ENCODE data around the gene ZNF362.
"Not testable (repeated sequence)": the region's sequence is repeated elsewhere in the genome, so short reads cannot be mapped to it uniquely, and the experiment has no call there.

Gene ZNF362

DNA sequence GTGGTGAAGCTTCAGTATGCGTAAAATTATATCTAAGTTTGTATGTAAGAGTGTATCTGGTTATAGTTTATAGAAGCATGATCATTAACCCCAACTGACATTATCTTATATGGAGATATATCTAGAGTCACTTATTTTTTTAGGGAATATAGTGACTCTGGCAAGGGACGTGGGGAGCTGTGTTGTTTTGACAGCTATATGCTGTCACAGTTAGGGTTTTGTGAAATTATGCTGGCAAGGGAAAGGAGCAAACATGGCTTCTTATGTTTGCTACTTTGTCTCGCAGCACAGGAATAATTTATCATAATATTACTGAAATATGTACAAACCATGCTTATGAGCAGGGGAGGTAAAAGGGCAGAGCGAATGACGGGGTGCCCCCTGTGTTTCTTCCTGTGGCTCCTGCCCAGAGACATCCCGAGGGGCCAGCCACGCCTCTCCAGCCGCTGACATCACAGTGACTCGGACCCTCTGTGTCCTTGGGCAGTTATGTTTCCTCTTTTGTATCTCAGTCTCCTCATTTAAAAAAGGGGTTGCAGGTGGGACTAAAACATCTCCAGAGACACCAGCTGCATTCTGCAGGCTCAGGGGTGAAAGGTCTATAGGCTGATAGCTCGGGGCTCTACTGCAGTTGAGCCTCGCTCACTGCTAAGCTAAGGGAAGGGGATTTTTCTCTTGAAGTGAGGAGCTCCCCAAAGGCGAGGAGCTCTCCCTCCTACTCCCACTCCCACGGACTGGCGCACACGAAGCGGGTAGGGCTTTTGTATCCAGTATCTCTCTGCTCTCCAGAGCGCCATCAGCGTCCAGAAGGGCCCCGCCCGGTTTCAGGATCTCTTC, 49.7 kb downstream of the ZNF362 start:
- no peak overlapping the region for H3K4me3 ChIP-seq (ENCODE audit: low read depth, low read length)
- no peak for DNase-seq (ENCODE audit: low read depth)
- TF ChIP-seq, protein P1, sequence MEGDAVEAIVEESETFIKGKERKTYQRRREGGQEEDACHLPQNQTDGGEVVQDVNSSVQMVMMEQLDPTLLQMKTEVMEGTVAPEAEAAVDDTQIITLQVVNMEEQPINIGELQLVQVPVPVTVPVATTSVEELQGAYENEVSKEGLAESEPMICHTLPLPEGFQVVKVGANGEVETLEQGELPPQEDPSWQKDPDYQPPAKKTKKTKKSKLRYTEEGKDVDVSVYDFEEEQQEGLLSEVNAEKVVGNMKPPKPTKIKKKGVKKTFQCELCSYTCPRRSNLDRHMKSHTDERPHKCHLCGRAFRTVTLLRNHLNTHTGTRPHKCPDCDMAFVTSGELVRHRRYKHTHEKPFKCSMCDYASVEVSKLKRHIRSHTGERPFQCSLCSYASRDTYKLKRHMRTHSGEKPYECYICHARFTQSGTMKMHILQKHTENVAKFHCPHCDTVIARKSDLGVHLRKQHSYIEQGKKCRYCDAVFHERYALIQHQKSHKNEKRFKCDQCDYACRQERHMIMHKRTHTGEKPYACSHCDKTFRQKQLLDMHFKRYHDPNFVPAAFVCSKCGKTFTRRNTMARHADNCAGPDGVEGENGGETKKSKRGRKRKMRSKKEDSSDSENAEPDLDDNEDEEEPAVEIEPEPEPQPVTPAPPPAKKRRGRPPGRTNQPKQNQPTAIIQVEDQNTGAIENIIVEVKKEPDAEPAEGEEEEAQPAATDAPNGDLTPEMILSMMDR (IDR thresholded peaks at IDR 0.05; ENCODE audit: insufficient read depth, low read depth, low read length, missing control alignments): no peak

DNA sequence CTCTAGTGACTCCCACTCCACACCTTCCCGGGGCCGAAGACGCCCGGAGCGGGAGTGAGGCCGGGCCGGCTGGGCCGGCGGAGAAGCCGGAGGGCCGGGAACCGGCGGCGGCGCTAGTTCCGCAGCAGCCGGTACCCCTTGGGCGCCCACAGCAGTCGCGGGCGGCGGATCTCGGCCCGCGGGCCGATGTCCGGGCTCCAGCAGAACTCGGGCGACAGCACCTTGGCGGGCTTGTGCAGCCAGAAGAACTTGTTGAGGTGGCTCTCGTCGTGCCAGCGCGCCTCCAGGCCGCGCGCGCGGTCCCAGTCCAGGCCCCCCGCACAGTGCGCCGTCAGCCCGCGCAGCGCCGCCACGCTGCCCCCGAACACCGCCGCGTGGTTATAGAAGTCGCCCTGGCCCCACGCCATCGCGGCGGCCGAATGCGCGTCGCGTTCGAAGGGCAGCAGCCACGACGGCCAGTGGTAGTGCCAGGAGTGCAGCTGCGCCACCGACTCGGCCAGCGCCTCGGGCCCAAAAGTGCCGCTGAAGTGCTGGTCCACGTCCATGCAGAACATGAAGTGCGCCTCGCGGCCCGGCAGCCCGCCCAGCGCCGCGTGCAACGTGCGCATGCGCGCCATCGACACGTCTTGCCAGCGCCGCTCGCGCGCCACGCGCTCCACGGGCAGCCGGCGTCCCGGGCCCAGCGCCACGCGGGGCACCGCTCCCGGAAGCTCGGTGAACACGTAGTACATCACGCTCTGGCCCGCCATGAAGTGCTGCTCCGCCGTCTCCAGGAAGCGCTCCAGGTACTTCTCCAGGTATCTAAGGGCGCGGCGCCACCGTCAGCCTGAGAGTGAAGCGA, 50.6 kb downstream of the ZNF362 start:
- TF ChIP-seq, protein P1 (IDR thresholded peaks at IDR 0.05; ENCODE audit: insufficient read depth, low read depth, low read length, missing control alignments): no peak
- DNase-seq (ENCODE audit: low read depth): no peak
- no peak overlapping the region for H3K4me3 ChIP-seq (ENCODE audit: low read depth, low read length)

GRCh38 chr1:33307494-33307864, 51.2 kb downstream of the ZNF362 start:
- H3K4me3 ChIP-seq (ENCODE audit: low read depth, low read length): no peak overlapping the region
- TF ChIP-seq, protein P1 (IDR thresholded peaks at IDR 0.05; ENCODE audit: insufficient read depth, low read depth, low read length, missing control alignments): no peak
- no peak for DNase-seq (ENCODE audit: low read depth)

DNA sequence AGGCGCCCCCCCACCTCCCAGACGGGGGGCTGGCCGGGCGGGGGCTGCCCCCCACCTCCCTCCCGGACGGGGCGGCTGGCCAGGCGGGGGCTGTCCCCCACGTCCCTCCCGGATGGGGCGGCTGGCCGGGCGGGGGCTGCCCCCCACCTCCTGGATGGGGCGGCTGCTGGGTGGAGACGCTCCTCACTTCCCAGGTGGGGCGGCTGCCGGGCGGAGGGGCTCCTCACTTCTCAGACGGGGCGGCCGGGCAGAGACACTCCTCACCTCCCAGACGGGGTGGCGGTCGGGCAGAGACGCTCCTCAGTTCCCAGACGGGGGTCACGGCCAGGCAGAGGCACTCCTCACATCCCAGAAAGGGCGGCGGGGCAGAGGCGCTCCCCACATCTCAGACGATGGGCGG, 53.1 kb downstream of the ZNF362 start:
- H3K4me3 ChIP-seq (ENCODE audit: low read depth, low read length); DNase-seq (ENCODE audit: low read depth): not testable (repeated sequence)

DNA sequence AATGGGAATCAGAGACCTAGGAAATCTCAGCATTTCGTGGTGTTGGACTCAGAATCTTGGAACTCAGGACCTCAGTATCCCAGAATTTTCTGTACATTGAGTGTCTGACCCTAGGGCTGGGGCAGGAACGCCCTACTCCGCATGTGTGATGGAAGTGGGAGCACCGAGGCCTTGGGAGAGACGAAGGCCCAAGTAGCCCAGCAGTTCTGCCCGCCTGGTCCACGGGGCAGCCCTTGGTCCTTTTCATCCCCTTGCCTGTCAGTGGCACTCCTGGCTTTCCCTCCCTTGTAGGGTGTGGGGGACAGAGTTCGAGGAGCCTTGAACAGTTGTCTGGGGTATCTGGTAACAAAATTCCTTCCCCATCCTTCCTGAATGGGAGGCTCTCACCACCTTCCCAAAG, 54.4 kb downstream of the ZNF362 start:
- TF ChIP-seq, protein P1 (IDR thresholded peaks at IDR 0.05; ENCODE audit: insufficient read depth, low read depth, low read length, missing control alignments): no peak
- no peak overlapping the region for H3K4me3 ChIP-seq (ENCODE audit: low read depth, low read length)
- DNase-seq (ENCODE audit: low read depth): no peak

- TF ChIP-seq, protein P1 (IDR thresholded peaks at IDR 0.05; ENCODE audit: insufficient read depth, low read depth, low read length, missing control alignments): no peak
- H3K4me3 ChIP-seq (ENCODE audit: low read depth, low read length): no peak overlapping the region
- DNase-seq (ENCODE audit: low read depth): no peak
Observed at GRCh38 chr1:33311706-33312412, 55.6 kb downstream of the ZNF362 start.

DNA sequence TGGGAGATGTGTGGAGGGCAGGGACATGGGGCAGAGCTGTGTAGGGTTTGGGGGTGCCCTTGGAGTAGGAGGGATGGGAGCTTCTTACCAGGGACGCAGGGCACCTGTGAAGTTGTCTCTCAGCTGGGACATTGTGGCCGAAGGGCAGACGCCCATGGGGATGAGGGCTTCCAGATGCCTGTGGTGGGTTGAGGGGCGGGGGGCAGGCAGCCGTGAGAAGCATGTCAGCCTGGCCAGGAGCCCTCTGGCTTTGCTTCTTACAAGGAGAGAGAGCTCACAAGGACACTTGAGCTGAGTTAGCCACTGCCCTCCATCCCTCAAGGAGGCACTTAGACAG, 56.1 kb downstream of the ZNF362 start:
- no peak overlapping the region for H3K4me3 ChIP-seq (ENCODE audit: low read depth, low read length)
- no peak for DNase-seq (ENCODE audit: low read depth)
- TF ChIP-seq, protein P1 (IDR thresholded peaks at IDR 0.05; ENCODE audit: insufficient read depth, low read depth, low read length, missing control alignments): no peak

Measured in GM12865 (cell line).